ENCODE measurements around the gene SPEN.

GRCh38 chr1:15947382-15948090 lies 100.0 kb downstream of the SPEN start:
- TF ChIP-seq ZFX (IDR thresholded peaks at IDR 0.05): no peak
- no peak for TF ChIP-seq CTCF (conservative IDR thresholded peaks at IDR 0.05)

Measured in C4-2B (cell line).